HCT116 (cell line): Measurements from ENCODE around the gene JAGN1. TPM values are rescaled to one million over a fixed set of nuclear protein-coding genes. Genes with fewer than 3 reads are reported as not detected.
A peak's percentile ranks its signal among the peaks of the same experiment; 100 is the strongest.
"Not testable (repeated sequence)": the region's sequence is repeated elsewhere in the genome, so short reads cannot be mapped to it uniquely, and the experiment has no call there.

Experiments
- ATAC-seq: fragments of 200-7000 bp; cut with Tn5 transposase; 2 replicates; pipeline ENCODE4 v1.9.1; 2020; ENCODE audit warnings: mild to moderate bottlenecking, moderate library complexity
- BruUV-seq: library from RNA; stranded (reverse); fragments of 400-500 nt; replicated peaks from 2 replicates; lab custom pipeline; 2021; lab: Mats Ljungman, UMichigan
- CTCF ChIA-PET: fragments of 300-600 bp; sonication (Branson Sonifier 250); formaldehyde crosslinking; loops from one replicate; lab custom pipeline; 2021; ENCODE audit warnings: antibody characterized with exemption; lab: Charles Lee
- POLR2A ChIA-PET: fragments of 300-600, 350-600 bp; sonication (Branson Sonifier 250); formaldehyde crosslinking; loops from one replicate; lab custom pipeline; 2021; ENCODE audit warnings: antibody characterized with exemption; lab: Charles Lee
- RAD21 ChIA-PET, 2 experiments: fragments of 300-600 bp; sonication (Branson Sonifier 250); formaldehyde crosslinking; loops; one replicate each; lab custom pipeline; 2023; ENCODE audit warnings: low total read pairs in 2 of 2; ENCODE audit not compliant: uncharacterized antibody in 2 of 2, unreplicated experiment in 2 of 2, low non-redundant PET in 1 of 2; lab: Charles Lee
- DNase-seq: peaks from one replicate; pipeline ENCODE4 v3.0.0-alpha.2; 2010; ENCODE audit warnings: low read depth, low spot score
- H2AFZ ChIP-seq: fragments of 200-600 bp; shearing (Covaris generic), sonication (generic); 2 replicates; pipeline ENCODE4 v1.6.1; 2017; ENCODE audit warnings: low read depth, mixed run types, mixed read lengths, antibody characterized with exemption, low read length; ENCODE audit not compliant: poor library complexity, severe bottlenecking
- H3K27ac ChIP-seq: 2 replicates; pipeline ENCODE4 v1.5.1; 2012; ENCODE audit warnings: low read depth, low read length
- H3K27me3 ChIP-seq: fragments of 200-600 bp; sonication (generic); 2 replicates; pipeline ENCODE4 v1.6.1; 2016; ENCODE audit warnings: mixed run types, low read length, mixed read lengths; ENCODE audit not compliant: insufficient read depth
- H3K36me3 ChIP-seq, 2 experiments: fragments of 200-500 bp in 1 of 2; fragments of 200-600 bp in 1 of 2; sonication (Bioruptor generic) in 1 of 2; sonication (generic) in 1 of 2; 2 replicates each; pipeline versions ENCODE4 v1.5.1 to v1.6.1; 2014 to 2016; ENCODE audit warnings: low read length in 2 of 2, inconsistent platforms in 1 of 2, mixed read lengths in 1 of 2, mixed run types in 1 of 2; ENCODE audit not compliant: insufficient read depth in 2 of 2, control insufficient read depth in 1 of 2
- H3K4me1 ChIP-seq, 2 experiments: fragments of 200-600 bp in 1 of 2; sonication (generic) in 1 of 2; 2 replicates each; pipeline versions ENCODE4 v1.5.1 to v1.6.1; 2012 to 2017; ENCODE audit warnings: low read length in 2 of 2, inconsistent platforms in 1 of 2, mild to moderate bottlenecking in 1 of 2, mixed read lengths in 1 of 2, mixed run types in 1 of 2, moderate library complexity in 1 of 2; ENCODE audit not compliant: insufficient read depth in 2 of 2, control insufficient read depth in 1 of 2
- H3K4me2 ChIP-seq: fragments of 200-600 bp; sonication (generic); 2 replicates; pipeline ENCODE4 v1.6.1; 2017; ENCODE audit warnings: mixed run types, low read length, mixed read lengths
- H3K4me3 ChIP-seq, 2 experiments: fragments of 200-600 bp in 1 of 2; sonication (generic) in 1 of 2; replicated peaks in 1 of 2; 2 replicates each; pipeline ENCODE4 v1.5.1; 2011 to 2016; ENCODE audit warnings: low read length in 2 of 2, control low read depth in 1 of 2, low read depth in 1 of 2, mild to moderate bottlenecking in 1 of 2, mixed read lengths in 1 of 2, mixed run types in 1 of 2
- H3K79me2 ChIP-seq: fragments of 200-600 bp; sonication (generic); 2 replicates; pipeline ENCODE4 v1.6.1; 2017; ENCODE audit warnings: mild to moderate bottlenecking, mixed run types, low read length, moderate library complexity, mixed read lengths; ENCODE audit not compliant: insufficient read depth
- H3K9ac ChIP-seq: fragments of 200-600 bp; sonication (generic); 2 replicates; pipeline ENCODE4 v1.6.1; 2016; ENCODE audit warnings: low read length, mixed read lengths
- H3K9me2 ChIP-seq: fragments of 200-600 bp; sonication (generic), shearing (Covaris generic); 2 replicates; pipeline ENCODE4 v1.6.1; 2017; ENCODE audit warnings: mixed run types, mild to moderate bottlenecking, moderate library complexity; ENCODE audit not compliant: insufficient read depth
- H3K9me3 ChIP-seq, 2 experiments: fragments of 200-500 bp in 1 of 2; fragments of 200-600 bp in 1 of 2; sonication (Bioruptor generic) in 1 of 2; sonication (generic) in 1 of 2; 2 replicates each; pipeline ENCODE4 v1.6.1; 2014 to 2017; ENCODE audit warnings: low read length in 2 of 2, mixed read lengths in 2 of 2, inconsistent platforms in 1 of 2, low read depth in 1 of 2, mild to moderate bottlenecking in 1 of 2, mixed run types in 1 of 2, moderate library complexity in 1 of 2; ENCODE audit not compliant: control insufficient read depth in 1 of 2, insufficient read depth in 1 of 2
- H4K20me1 ChIP-seq: fragments of 200-600 bp; sonication (generic), shearing (Covaris generic); 2 replicates; pipeline ENCODE4 v1.6.1; 2017; ENCODE audit warnings: mixed run types, mild to moderate bottlenecking, moderate library complexity; ENCODE audit not compliant: insufficient read depth
- EZH2phosphoT487 ChIP-seq: fragments of 200-600 bp; IDR thresholded peaks from 2 replicates; pipeline ENCODE4 v1.6.1; 2018; ENCODE audit warnings: antibody characterized with exemption, borderline replicate concordance
- POLR2AphosphoS5 ChIP-seq: IDR thresholded peaks from 2 replicates; pipeline ENCODE4 v1.6.1; 2011; ENCODE audit warnings: mild to moderate bottlenecking, low read depth, low read length, moderate library complexity
- intact Hi-C: fragments of 100-400 bp; cut with micrococcal nuclease; formaldehyde crosslinking; loops from 2 replicates; pipeline ENCODE4 v1.10.0; 2022
- total RNA-seq: library from RNA; stranded (reverse); gene quantifications from one replicate; pipeline ENCODE4 v1.2.1, GENCODE V29; 2021; ENCODE audit not compliant: unreplicated experiment
- TF ChIP-seq, protein P1 (sequence below): IDR thresholded peaks from 2 replicates; pipeline ENCODE4 v1.6.1; 2012

JAGN1 gene
- total RNA-seq, 1 experiment from 2014 or later = 33.4 TPM

DNA sequence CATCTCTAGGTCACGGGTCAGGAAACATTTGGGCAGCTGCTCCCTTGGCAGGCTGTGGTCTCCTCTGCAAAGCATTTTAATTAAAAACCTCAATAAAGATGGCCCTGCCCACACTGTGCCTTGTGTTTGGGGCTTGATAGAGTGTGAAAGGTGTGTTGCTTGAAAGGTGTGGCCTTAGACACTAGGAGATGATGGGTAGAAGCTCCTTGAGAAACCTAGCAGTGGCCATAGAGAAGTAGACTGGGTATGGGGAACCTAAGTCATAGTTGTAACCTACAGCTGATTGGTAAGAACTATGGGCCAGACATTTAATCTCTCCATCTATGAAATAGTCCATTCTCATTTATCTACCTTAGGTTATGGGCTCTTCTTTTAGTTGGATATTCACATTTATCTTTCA is 3.3 kb downstream of the JAGN1 start:
- no peak overlapping the region for H3K4me3 ChIP-seq
- TF ChIP-seq, protein P1, sequence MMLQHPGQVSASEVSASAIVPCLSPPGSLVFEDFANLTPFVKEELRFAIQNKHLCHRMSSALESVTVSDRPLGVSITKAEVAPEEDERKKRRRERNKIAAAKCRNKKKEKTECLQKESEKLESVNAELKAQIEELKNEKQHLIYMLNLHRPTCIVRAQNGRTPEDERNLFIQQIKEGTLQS = no peak
- 0 out of 2 replicates have a peak, but pooled peaks have one; percentile 32 for TF ChIP-seq POLR2AphosphoS5
- no peak for TF ChIP-seq EZH2phosphoT487
- TF ChIP-seq, all 23 proteins: peak for 1
- peaks cover 10 to 46% of the 10 kb centered on the region in 2 experiments; a peak in 3 of 4 replicates for H3K4me1 ChIP-seq
- no peaks in the 10 kb centered on the region for H3K9me3 ChIP-seq
- ChIA-PET CTCF (interaction anchor here (1.0 kb wide), 1 partner anchor 53 kb away, joined by 3 read pairs; no protein-coding TSS in a partner anchor), POLR2A (interaction anchor here (1.6 kb wide), 1 partner anchor 9 kb away, joined by 6 read pairs; no protein-coding TSS in a partner anchor), RAD21 (no interaction called here)
- intact Hi-C loops = loop anchor here (5.0 kb wide), 1 partner anchor 39 kb away; the partner anchor contains the start of gene CRELD1
- H2AFZ ChIP-seq = no peak overlapping the region
- peak overlapping the region; percentile 23; the same call in 1 of the 2 replicates for H3K4me2 ChIP-seq
- H3K9ac ChIP-seq = no peak overlapping the region
- no peaks in the 10 kb centered on the region for H4K20me1 ChIP-seq
- peaks cover 36% of the 10 kb centered on the region for H3K79me2 ChIP-seq
- DNase-seq = no peak
- no peak for ATAC-seq
- H3K27me3 ChIP-seq = no peaks in the 10 kb centered on the region
- H3K27ac ChIP-seq = no peak overlapping the region
- H3K9me2 ChIP-seq = no peaks in the 10 kb centered on the region
- H3K36me3 ChIP-seq = peaks cover 11 to 17% of the 10 kb centered on the region in 2 experiments; a peak in 3 of 4 replicates
- BruUV-seq = no TSS peak

DNA sequence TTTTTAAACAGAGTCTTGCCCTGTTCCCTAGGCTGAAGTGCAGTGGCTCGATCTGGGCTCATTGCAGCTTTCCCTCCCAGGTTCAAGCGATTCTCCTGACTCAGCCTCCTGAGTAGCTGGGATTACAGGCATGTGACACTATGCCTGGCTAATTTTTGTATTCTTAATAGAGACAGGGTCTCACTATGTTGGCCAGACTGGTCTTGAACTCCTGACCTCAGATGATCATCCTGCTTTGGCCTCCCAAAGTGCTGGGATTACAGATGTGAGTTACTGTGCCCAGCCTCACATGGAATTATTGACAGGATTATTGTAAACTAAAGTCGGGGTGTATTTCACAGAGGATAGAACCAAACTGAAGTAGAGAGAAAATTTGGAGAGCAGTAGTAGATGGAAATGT is 5.3 kb downstream of the JAGN1 start:
- ATAC-seq, RAD21 ChIA-PET, intact Hi-C loops, H3K27ac ChIP-seq, H3K9me2 ChIP-seq, DNase-seq, BruUV-seq, CTCF ChIA-PET, H3K4me2 ChIP-seq, H3K9ac ChIP-seq, H3K4me3 ChIP-seq, H2AFZ ChIP-seq, H3K27me3 ChIP-seq, H4K20me1 ChIP-seq, H3K9me3 ChIP-seq, POLR2A ChIA-PET: not testable (repeated sequence)
- H3K4me1 ChIP-seq = peaks cover 5 to 40% of the 10 kb centered on the region in 2 experiments; a peak in 3 of 4 replicates
- H3K79me2 ChIP-seq = peaks cover 33% of the 10 kb centered on the region
- peaks cover 11 to 17% of the 10 kb centered on the region in 2 experiments; a peak in 3 of 4 replicates for H3K36me3 ChIP-seq

DNA sequence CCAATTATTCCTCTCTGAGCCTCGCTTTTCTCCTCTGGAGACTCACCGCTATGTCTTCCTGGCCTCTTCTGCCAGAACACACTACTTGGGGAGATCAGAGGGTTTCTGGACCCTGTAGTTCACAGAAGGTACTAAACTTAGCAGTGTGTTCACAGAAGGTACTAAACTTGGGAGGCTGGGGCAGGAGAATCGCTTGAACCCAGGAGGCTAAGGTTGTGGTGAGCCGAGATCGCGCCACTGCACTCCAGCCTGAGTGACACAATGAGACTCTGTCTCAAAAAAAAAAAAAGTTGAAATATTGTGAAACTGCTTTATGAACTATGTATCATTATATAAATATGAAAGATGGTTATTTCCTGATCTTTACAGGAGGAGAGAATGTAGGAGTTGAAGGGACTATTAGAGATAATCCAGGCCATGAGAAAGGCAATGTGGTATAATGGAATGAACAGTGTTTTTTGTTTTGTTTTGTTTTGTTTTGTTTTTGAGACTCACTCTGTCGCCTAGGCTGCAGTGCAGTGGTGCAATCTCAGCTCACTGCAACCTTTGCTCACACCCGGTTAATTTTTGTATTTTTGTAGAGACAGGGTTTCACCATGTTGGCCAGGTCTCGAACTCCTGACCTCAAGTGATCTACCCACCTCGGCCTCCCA is 6.5 kb downstream of the JAGN1 start:
- Histone ChIP-seq H3K79me2 (peaks cover 22% of the 10 kb centered on the region), H3K4me1 (peaks cover 5 to 37% of the 10 kb centered on the region in 2 experiments; a peak in 3 of 4 replicates), H3K4me2 (peak overlapping the region; percentile 30; the same call in 1 of the 2 replicates), H3K36me3 (peaks cover 11 to 17% of the 10 kb centered on the region in 2 experiments; a peak in 3 of 4 replicates)
- H2AFZ ChIP-seq, POLR2A ChIA-PET, RAD21 ChIA-PET, DNase-seq, H3K27me3 ChIP-seq, intact Hi-C loops, H3K9ac ChIP-seq, BruUV-seq, CTCF ChIA-PET, H3K9me2 ChIP-seq, H3K9me3 ChIP-seq, ATAC-seq, H4K20me1 ChIP-seq, H3K4me3 ChIP-seq, H3K27ac ChIP-seq: not testable (repeated sequence)
